ENCODE data around the gene ITPRIPL2. TPM values are rescaled to one million over a fixed set of nuclear protein-coding genes. Genes with fewer than 3 reads are reported as not detected.

The ITPRIPL2 gene
- total RNA-seq, 1 donor from 2014 or later, result 44.4 TPM

DNA sequence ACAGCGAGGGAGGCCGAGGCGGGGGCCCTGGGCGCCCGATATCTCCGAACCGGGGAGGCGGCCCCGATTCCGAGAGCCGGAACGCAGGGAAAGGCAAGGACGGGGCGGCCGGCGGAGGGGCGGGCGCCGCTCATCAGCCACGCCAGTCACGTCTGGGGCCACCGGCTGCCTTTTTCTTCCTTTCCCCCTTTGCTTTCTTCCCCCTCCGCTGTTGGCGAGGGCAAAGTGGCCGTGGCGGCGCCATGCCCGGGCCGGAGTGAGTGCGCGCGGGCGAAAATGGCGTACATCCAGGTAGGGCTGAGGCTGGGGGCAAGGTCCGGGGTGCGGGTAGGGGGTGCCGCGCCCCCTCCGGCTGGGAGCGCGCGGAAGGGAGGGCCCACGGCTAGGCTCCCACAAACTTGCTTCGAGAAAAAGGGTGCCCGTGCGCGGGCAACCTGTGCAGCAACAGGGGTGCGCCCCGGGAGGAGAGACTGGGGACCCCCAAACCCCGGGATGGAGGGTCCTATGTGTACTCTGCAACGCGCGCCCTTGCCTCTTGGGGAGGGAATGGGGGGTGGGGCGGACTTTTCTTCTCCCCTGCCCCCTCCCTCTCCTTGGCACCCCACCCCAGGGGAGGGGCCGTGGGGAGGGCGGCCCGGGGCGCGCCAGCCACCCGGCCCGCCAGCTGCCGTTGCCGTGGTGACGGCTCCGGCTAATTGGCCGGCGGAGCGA, 54.8 kb downstream of the ITPRIPL2 start:
- Mint-ChIP-seq H3K4me3 (ENCODE audit: low read depth) (no peak overlapping the region), H3K27me3 (ENCODE audit: low read depth) (peaks cover 28% of the 10 kb centered on the region)

GRCh38 chr16:19169082-19169639, 55.4 kb downstream of the ITPRIPL2 start:
- H3K9me3 Mint-ChIP-seq, result no peaks in the 10 kb centered on the region
- no peak for DNase-seq (ENCODE audit: low spot score)
- no peaks in the 10 kb centered on the region for H3K4me1 Mint-ChIP-seq (ENCODE audit: low read depth)
- no peaks in the 10 kb centered on the region for H3K36me3 Mint-ChIP-seq (ENCODE audit: low read depth)
- intact Hi-C loops (cut with micrococcal nuclease), result no loop called here
- H3K27ac Mint-ChIP-seq, result no peak overlapping the region
- H3K4me3 Mint-ChIP-seq (ENCODE audit: low read depth), result peak overlapping the region; percentile 33
- peaks cover 30% of the 10 kb centered on the region for H3K27me3 Mint-ChIP-seq (ENCODE audit: low read depth)

More for the DNA sequence above, 54.8 kb downstream of the ITPRIPL2 start:
- Mint-ChIP-seq H3K27ac (no peak overlapping the region), H3K4me1 (ENCODE audit: low read depth) (no peaks in the 10 kb centered on the region), H3K36me3 (ENCODE audit: low read depth) (no peaks in the 10 kb centered on the region), H3K9me3 (peaks cover under 1% of the 10 kb centered on the region)
- DNase-seq (ENCODE audit: low spot score), result no peak
- intact Hi-C loops (cut with micrococcal nuclease), result no loop called here

DNA sequence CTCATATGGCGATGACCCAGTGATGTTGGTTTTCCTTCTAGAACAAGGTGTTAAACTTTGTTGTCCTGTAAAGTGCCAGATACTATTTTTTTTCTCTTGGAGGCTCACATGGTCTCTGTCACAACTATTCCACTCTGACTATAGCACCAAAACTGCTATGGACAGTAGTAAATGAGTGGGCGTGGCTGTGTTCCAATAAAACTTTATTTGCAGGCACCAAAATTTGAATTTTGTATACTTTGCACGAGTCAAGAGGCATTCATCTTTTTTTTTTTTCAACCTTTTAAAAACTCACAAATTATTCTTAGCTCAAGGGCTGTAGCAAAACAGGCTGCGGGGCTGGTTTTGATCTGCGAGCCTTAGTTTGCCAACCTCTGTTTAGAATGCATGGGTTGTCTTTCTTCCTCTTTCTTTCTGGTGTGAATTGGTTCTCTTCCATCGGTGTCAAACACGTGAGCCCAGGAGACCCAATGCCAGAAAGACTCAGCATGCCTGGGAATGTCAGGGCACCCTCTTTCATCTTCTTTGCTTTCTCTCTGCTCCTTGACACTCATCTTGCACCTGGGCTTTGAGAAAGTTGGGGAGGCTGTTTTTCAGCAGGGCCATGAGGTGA, 56.4 kb downstream of the ITPRIPL2 start:
- no peak overlapping the region for H3K4me3 Mint-ChIP-seq (ENCODE audit: low read depth)
- H3K27me3 Mint-ChIP-seq (ENCODE audit: low read depth), result peaks cover 30% of the 10 kb centered on the region
- no peak for DNase-seq (ENCODE audit: low spot score)
- no peak overlapping the region for H3K27ac Mint-ChIP-seq
- no peaks in the 10 kb centered on the region for H3K9me3 Mint-ChIP-seq
- intact Hi-C loops (cut with micrococcal nuclease), result no loop called here
- H3K36me3 Mint-ChIP-seq (ENCODE audit: low read depth), result no peaks in the 10 kb centered on the region
- no peaks in the 10 kb centered on the region for H3K4me1 Mint-ChIP-seq (ENCODE audit: low read depth)

Other genes starting within 250 kb of the ITPRIPL2 start
- gene SMG1, start 187.6 kb upstream of the ITPRIPL2 start, total RNA-seq, result 128 and 137 TPM in 2 replicates
- gene TMC7, start 130.0 kb upstream of the ITPRIPL2 start, total RNA-seq, result not detected in 2 replicates
- gene COQ7, start 46.4 kb upstream of the ITPRIPL2 start, total RNA-seq, result 19.5 and 19.7 TPM in 2 replicates
- gene SYT17, start 54.3 kb downstream of the ITPRIPL2 start, total RNA-seq, result 0.34 and 0.57 TPM in 2 replicates
- gene CLEC19A, start 171.8 kb downstream of the ITPRIPL2 start, total RNA-seq, result not detected in 2 replicates